GM18502 (cell line): ENCODE data around the gene LCLAT1.

Experiments
- ATAC-seq: cut with Tn5 transposase; IDR thresholded peaks from one replicate; pipeline ENCODE4 v1.9.1; 2021; ENCODE audit warnings: mild to moderate bottlenecking; ENCODE audit not compliant: unreplicated experiment, poor library complexity

LCLAT1 gene

GRCh38 chr2:30447149-30448045 is at the start of gene LCLAT1:
Gene LCLAT1, plus strand, starts transcription at chr2:30447246. Its CDS starts 78,345 bp downstream, at chr2:30525591.
- peak; percentile 96 for ATAC-seq

GRCh38 chr2:30398084-30398873 is 48.8 kb upstream of the LCLAT1 start:
- no peak for ATAC-seq

GRCh38 chr2:30400151-30400954 is 46.7 kb upstream of the LCLAT1 start:
- no peak for ATAC-seq

GRCh38 chr2:30402441-30403182 is 44.4 kb upstream of the LCLAT1 start:
- no peak for ATAC-seq

GRCh38 chr2:30403592-30404312 is 43.3 kb upstream of the LCLAT1 start:
- ATAC-seq, result no peak

GRCh38 chr2:30404319-30405259 is 42.5 kb upstream of the LCLAT1 start:
- ATAC-seq, result no peak

GRCh38 chr2:30405260-30405605 is 41.8 kb upstream of the LCLAT1 start:
- no peak for ATAC-seq

- no peak for ATAC-seq
Observed at GRCh38 chr2:30406853-30407252, 40.2 kb upstream of the LCLAT1 start.

GRCh38 chr2:30408961-30409387 is 38.1 kb upstream of the LCLAT1 start:
- no peak for ATAC-seq

GRCh38 chr2:30410217-30410616 is 36.8 kb upstream of the LCLAT1 start:
- no peak for ATAC-seq

GRCh38 chr2:30412047-30412683 is 34.9 kb upstream of the LCLAT1 start:
- no peak for ATAC-seq

- ATAC-seq, result no peak
Observed at GRCh38 chr2:30412684-30413570, 34.1 kb upstream of the LCLAT1 start.

GRCh38 chr2:30414961-30415360 is 32.1 kb upstream of the LCLAT1 start:
- ATAC-seq, result no peak

- no peak for ATAC-seq
Observed at GRCh38 chr2:30417253-30417652, 29.8 kb upstream of the LCLAT1 start.

GRCh38 chr2:30421026-30421603 is 25.9 kb upstream of the LCLAT1 start:
- no peak for ATAC-seq
